WTC11 (cell line): ENCODE data around the gene PPIP5K2. TPM values are rescaled to one million over a fixed set of nuclear protein-coding genes. Genes with fewer than 3 reads are reported as not detected.

ENCODE experiments used
- ATAC-seq: fragments of 200-7000 bp; cut with Tn5 transposase; 2 replicates; pipeline ENCODE4 v1.10.0; 2021; ENCODE audit warnings: mild to moderate bottlenecking, moderate library complexity
- CTCF ChIA-PET: fragments of 300-600 bp; sonication (Branson Sonifier 250); formaldehyde crosslinking; loops from one replicate; lab custom pipeline; 2021; ENCODE audit warnings: antibody characterized with exemption; lab: Charles Lee
- POLR2A ChIA-PET: fragments of 350-600 bp; sonication (Branson Sonifier 250); formaldehyde crosslinking; loops from one replicate; lab custom pipeline; 2021; ENCODE audit warnings: antibody characterized with exemption; lab: Charles Lee
- DNase-seq: peaks from one replicate; pipeline ENCODE4 v3.0.0; 2021; ENCODE audit warnings: low spot score
- H3K27ac Mint-ChIP-seq: 2 replicates; pipeline ENCODE4 v1.8.0; 2021; ENCODE audit warnings: mixed read lengths
- H3K27me3 Mint-ChIP-seq: 2 replicates; pipeline ENCODE4 v1.8.0; 2021; ENCODE audit warnings: low read depth, mild to moderate bottlenecking, moderate library complexity, mixed read lengths
- H3K36me3 Mint-ChIP-seq: 2 replicates; pipeline ENCODE4 v1.8.0; 2021; ENCODE audit warnings: mixed read lengths
- H3K4me1 Mint-ChIP-seq: 2 replicates; pipeline ENCODE4 v1.8.0; 2022; ENCODE audit warnings: mixed read lengths
- H3K4me3 Mint-ChIP-seq: 2 replicates; pipeline ENCODE4 v1.8.0; 2021; ENCODE audit warnings: mild to moderate bottlenecking, moderate library complexity, mixed read lengths
- H3K9me3 Mint-ChIP-seq: 2 replicates; pipeline ENCODE4 v1.8.0; 2021; ENCODE audit warnings: mixed read lengths
- FOXP1 ChIP-seq: sonication (generic); formaldehyde crosslinking; IDR thresholded peaks from 2 replicates; pipeline ENCODE4 v1.8.0; 2022; ENCODE audit warnings: missing genetic modification reagents, mild to moderate bottlenecking, moderate library complexity, borderline replicate concordance
- MXD4 ChIP-seq: fragments of 250-450 bp; sonication (Bioruptor Pico); IDR thresholded peaks from 2 replicates; pipeline ENCODE4 v1.8.0; 2021; ENCODE audit warnings: mild to moderate bottlenecking, moderate library complexity, borderline replicate concordance
- MYBL2 ChIP-seq: sonication (generic); formaldehyde crosslinking; IDR thresholded peaks from 2 replicates; pipeline ENCODE4 v1.8.1; 2023; ENCODE audit warnings: mild to moderate bottlenecking, moderate library complexity, missing genetic modification reagents
- NFE2L1 ChIP-seq: sonication (generic); formaldehyde crosslinking; IDR thresholded peaks from 2 replicates; pipeline ENCODE4 v1.8.1; 2023; ENCODE audit warnings: missing genetic modification reagents
- NR1H2 ChIP-seq: sonication (generic); formaldehyde crosslinking; IDR thresholded peaks from 2 replicates; pipeline ENCODE4 v1.9.0; 2021; ENCODE audit warnings: mild to moderate bottlenecking, moderate library complexity, missing genetic modification reagents
- OVOL2 ChIP-seq: fragments of 250-450 bp; sonication (Bioruptor Pico); IDR thresholded peaks from 2 replicates; pipeline ENCODE4 v1.9.0; 2021; ENCODE audit warnings: mild to moderate bottlenecking, borderline replicate concordance
- SOX15 ChIP-seq: fragments of 250-450 bp; sonication (Bioruptor Pico); IDR thresholded peaks from 2 replicates; pipeline ENCODE4 v1.9.0; 2021; ENCODE audit warnings: mild to moderate bottlenecking
- SP1 ChIP-seq: sonication (generic); formaldehyde crosslinking; conservative IDR thresholded peaks from 2 replicates; pipeline ENCODE4 v1.8.1; 2022; ENCODE audit warnings: missing genetic modification reagents
- TEAD4 ChIP-seq: sonication (generic); formaldehyde crosslinking; IDR thresholded peaks from 2 replicates; pipeline ENCODE4 v1.8.0; 2022; ENCODE audit warnings: mild to moderate bottlenecking, missing genetic modification reagents
- total RNA-seq: library from RNA; stranded (reverse); gene quantifications from 3 replicates; pipeline ENCODE4 v1.2.3, GENCODE V29; 2021
- TF ChIP-seq, protein P1 (sequence below): sonication (generic); formaldehyde crosslinking; conservative IDR thresholded peaks from 2 replicates; pipeline ENCODE4 v1.8.1; 2022; ENCODE audit warnings: mild to moderate bottlenecking, missing genetic modification reagents
- TF ChIP-seq, protein P2 (sequence below): fragments of 250-450 bp; sonication (Bioruptor Pico); IDR thresholded peaks from 2 replicates; pipeline ENCODE4 v1.9.0; 2021; ENCODE audit warnings: mild to moderate bottlenecking
- TF ChIP-seq, protein P3 (sequence below): fragments of 250-450 bp; sonication (Bioruptor Pico); conservative IDR thresholded peaks from 2 replicates; pipeline ENCODE4 v1.9.0; 2021; ENCODE audit warnings: mild to moderate bottlenecking
- TF ChIP-seq, protein P4 (sequence below): fragments of 200-600 bp; IDR thresholded peaks from 2 replicates; pipeline ENCODE4 v1.8.0; 2022; ENCODE audit warnings: antibody characterized with exemption
- TF ChIP-seq, protein P5 (sequence below): sonication (generic); formaldehyde crosslinking; IDR thresholded peaks from 2 replicates; pipeline ENCODE4 v1.8.1; 2023; ENCODE audit warnings: mild to moderate bottlenecking, missing genetic modification reagents
- TF ChIP-seq, protein P6 (sequence below): sonication (generic); formaldehyde crosslinking; IDR thresholded peaks from 2 replicates; pipeline ENCODE4 v1.8.0; 2022; ENCODE audit warnings: missing genetic modification reagents

Gene PPIP5K2
- total RNA-seq, 1 experiment from 2014 or later: 67.6 TPM

DNA sequence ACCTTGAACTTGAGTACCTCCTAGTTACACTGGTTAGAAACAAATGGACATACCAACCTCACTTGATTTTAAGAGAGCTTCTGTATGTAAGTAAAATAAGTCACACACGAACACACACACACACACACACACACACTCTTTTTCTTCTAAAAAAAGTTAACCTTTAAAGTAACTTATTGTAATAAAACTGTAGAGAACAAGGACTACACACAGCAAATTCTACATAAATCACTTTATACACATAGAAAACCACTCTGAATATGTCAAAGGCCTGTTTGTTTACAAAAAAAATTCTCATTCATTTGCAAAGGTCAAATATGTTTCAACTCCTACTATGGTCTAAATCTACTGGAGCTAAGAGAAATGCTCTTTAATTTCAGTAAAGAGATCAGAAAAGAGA, 29.3 kb upstream of the PPIP5K2 start (continued):
- TF ChIP-seq, protein P1, sequence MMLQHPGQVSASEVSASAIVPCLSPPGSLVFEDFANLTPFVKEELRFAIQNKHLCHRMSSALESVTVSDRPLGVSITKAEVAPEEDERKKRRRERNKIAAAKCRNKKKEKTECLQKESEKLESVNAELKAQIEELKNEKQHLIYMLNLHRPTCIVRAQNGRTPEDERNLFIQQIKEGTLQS (CRISPR knock-in tag): no peak
- TF ChIP-seq NFE2L1 (CRISPR knock-in tag): no peak
- TF ChIP-seq, protein P2, sequence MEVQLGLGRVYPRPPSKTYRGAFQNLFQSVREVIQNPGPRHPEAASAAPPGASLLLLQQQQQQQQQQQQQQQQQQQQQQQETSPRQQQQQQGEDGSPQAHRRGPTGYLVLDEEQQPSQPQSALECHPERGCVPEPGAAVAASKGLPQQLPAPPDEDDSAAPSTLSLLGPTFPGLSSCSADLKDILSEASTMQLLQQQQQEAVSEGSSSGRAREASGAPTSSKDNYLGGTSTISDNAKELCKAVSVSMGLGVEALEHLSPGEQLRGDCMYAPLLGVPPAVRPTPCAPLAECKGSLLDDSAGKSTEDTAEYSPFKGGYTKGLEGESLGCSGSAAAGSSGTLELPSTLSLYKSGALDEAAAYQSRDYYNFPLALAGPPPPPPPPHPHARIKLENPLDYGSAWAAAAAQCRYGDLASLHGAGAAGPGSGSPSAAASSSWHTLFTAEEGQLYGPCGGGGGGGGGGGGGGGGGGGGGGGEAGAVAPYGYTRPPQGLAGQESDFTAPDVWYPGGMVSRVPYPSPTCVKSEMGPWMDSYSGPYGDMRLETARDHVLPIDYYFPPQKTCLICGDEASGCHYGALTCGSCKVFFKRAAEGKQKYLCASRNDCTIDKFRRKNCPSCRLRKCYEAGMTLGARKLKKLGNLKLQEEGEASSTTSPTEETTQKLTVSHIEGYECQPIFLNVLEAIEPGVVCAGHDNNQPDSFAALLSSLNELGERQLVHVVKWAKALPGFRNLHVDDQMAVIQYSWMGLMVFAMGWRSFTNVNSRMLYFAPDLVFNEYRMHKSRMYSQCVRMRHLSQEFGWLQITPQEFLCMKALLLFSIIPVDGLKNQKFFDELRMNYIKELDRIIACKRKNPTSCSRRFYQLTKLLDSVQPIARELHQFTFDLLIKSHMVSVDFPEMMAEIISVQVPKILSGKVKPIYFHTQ (CRISPR knock-in tag): no peak
- no peak for TF ChIP-seq NR1H2 (CRISPR knock-in tag)
- TF ChIP-seq, protein P3, sequence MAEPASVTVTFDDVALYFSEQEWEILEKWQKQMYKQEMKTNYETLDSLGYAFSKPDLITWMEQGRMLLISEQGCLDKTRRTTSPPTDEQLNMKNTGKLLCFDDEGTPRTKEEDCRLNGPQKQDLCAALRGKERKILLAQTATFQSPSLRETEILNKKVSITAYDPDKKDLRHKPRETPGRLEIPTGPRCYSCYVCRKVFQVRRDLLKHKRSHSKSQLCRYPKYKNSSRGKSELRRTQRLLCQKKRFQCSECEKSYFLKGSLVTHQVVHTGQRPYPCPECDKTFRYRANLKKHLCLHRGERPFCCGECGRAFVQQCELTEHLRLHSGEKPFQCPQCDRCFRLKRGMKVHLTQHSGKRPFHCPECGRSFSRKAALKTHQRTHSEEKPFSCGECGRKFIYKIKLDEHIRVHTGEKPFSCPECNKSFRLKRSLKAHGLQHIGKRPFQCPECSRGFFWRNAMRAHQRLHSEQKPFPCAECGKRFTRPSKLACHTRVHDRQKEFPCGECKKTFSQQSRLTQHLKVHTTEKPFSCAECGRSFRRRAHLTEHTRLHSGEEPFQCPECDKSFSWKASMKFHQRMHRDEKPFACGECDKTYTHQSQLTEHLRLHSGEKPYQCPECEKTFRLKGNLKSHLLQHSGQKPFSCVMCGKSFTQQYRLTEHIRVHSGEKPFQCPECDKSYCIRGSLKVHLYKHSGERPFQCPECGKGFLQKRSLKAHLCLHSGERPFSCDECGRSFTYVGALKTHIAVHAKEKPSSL (CRISPR knock-in tag): no peak
- TF ChIP-seq, protein P4, sequence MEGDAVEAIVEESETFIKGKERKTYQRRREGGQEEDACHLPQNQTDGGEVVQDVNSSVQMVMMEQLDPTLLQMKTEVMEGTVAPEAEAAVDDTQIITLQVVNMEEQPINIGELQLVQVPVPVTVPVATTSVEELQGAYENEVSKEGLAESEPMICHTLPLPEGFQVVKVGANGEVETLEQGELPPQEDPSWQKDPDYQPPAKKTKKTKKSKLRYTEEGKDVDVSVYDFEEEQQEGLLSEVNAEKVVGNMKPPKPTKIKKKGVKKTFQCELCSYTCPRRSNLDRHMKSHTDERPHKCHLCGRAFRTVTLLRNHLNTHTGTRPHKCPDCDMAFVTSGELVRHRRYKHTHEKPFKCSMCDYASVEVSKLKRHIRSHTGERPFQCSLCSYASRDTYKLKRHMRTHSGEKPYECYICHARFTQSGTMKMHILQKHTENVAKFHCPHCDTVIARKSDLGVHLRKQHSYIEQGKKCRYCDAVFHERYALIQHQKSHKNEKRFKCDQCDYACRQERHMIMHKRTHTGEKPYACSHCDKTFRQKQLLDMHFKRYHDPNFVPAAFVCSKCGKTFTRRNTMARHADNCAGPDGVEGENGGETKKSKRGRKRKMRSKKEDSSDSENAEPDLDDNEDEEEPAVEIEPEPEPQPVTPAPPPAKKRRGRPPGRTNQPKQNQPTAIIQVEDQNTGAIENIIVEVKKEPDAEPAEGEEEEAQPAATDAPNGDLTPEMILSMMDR: no peak

DNA sequence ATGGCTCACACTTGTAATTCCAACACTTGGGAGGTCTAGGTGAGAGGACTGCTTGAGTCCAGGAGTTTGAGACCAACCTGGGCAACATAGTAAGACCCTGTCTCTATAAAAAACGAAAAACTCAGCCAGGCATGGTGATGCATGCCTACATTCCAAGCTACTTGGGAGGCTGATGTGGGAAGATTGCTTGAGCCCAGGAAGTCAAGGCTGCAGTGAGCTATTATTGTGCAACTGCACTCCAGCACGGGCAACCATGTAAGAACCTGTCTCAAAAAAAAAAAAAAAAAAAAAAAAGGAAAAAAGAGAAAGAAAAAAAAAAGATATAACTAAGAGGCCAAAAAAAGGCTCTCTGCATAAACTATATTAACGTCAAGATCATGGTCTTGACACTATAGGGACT, 27.4 kb upstream of the PPIP5K2 start:
- Mint-ChIP-seq H3K27ac (no peak overlapping the region), H3K4me3 (no peak overlapping the region), H3K9me3 (no peaks in the 10 kb centered on the region), H3K4me1 (no peaks in the 10 kb centered on the region), H3K36me3 (peaks cover 3% of the 10 kb centered on the region), H3K27me3 (no peaks in the 10 kb centered on the region)
- DNase-seq (no peak), ATAC-seq (no peak)
- ChIA-PET CTCF (no interaction called here), POLR2A (no interaction called here)
- TF ChIP-seq TEAD4 (CRISPR knock-in tag): no peak
- TF ChIP-seq, protein P2 (CRISPR knock-in tag): no peak
- TF ChIP-seq OVOL2 (CRISPR knock-in tag): no peak
- no peak for TF ChIP-seq MXD4
- TF ChIP-seq SOX15 (CRISPR knock-in tag): no peak
- TF ChIP-seq SP1 (CRISPR knock-in tag): no peak
- TF ChIP-seq, protein P5, sequence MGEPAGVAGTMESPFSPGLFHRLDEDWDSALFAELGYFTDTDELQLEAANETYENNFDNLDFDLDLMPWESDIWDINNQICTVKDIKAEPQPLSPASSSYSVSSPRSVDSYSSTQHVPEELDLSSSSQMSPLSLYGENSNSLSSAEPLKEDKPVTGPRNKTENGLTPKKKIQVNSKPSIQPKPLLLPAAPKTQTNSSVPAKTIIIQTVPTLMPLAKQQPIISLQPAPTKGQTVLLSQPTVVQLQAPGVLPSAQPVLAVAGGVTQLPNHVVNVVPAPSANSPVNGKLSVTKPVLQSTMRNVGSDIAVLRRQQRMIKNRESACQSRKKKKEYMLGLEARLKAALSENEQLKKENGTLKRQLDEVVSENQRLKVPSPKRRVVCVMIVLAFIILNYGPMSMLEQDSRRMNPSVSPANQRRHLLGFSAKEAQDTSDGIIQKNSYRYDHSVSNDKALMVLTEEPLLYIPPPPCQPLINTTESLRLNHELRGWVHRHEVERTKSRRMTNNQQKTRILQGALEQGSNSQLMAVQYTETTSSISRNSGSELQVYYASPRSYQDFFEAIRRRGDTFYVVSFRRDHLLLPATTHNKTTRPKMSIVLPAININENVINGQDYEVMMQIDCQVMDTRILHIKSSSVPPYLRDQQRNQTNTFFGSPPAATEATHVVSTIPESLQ (CRISPR knock-in tag): no peak
- TF ChIP-seq, protein P6, sequence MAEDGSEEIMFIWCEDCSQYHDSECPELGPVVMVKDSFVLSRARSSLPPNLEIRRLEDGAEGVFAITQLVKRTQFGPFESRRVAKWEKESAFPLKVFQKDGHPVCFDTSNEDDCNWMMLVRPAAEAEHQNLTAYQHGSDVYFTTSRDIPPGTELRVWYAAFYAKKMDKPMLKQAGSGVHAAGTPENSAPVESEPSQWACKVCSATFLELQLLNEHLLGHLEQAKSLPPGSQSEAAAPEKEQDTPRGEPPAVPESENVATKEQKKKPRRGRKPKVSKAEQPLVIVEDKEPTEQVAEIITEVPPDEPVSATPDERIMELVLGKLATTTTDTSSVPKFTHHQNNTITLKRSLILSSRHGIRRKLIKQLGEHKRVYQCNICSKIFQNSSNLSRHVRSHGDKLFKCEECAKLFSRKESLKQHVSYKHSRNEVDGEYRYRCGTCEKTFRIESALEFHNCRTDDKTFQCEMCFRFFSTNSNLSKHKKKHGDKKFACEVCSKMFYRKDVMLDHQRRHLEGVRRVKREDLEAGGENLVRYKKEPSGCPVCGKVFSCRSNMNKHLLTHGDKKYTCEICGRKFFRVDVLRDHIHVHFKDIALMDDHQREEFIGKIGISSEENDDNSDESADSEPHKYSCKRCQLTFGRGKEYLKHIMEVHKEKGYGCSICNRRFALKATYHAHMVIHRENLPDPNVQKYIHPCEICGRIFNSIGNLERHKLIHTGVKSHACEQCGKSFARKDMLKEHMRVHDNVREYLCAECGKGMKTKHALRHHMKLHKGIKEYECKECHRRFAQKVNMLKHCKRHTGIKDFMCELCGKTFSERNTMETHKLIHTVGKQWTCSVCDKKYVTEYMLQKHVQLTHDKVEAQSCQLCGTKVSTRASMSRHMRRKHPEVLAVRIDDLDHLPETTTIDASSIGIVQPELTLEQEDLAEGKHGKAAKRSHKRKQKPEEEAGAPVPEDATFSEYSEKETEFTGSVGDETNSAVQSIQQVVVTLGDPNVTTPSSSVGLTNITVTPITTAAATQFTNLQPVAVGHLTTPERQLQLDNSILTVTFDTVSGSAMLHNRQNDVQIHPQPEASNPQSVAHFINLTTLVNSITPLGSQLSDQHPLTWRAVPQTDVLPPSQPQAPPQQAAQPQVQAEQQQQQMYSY (CRISPR knock-in tag): no peak
- TF ChIP-seq, protein P4: no peak
- no peak for TF ChIP-seq MYBL2 (CRISPR knock-in tag)
- no peak for TF ChIP-seq FOXP1 (CRISPR knock-in tag)
